Activated CD4-positive, CD25-positive, alpha-beta regulatory T cell treated with anti-CD3 and anti-CD28 coated beads, Interleukin-2, amount 50 U/mL, for 16 hours (primary cell): ENCODE results near the gene TAF7.
"Not testable (repeated sequence)": the region's sequence is repeated elsewhere in the genome, so short reads cannot be mapped to it uniquely, and the experiment has no call there.

Experiments
- DNase-seq: peaks from one replicate; pipeline ENCODE4 v3.0.0-alpha.2; 2020; ENCODE audit warnings: low read depth, low spot score

TAF7 gene

DNA sequence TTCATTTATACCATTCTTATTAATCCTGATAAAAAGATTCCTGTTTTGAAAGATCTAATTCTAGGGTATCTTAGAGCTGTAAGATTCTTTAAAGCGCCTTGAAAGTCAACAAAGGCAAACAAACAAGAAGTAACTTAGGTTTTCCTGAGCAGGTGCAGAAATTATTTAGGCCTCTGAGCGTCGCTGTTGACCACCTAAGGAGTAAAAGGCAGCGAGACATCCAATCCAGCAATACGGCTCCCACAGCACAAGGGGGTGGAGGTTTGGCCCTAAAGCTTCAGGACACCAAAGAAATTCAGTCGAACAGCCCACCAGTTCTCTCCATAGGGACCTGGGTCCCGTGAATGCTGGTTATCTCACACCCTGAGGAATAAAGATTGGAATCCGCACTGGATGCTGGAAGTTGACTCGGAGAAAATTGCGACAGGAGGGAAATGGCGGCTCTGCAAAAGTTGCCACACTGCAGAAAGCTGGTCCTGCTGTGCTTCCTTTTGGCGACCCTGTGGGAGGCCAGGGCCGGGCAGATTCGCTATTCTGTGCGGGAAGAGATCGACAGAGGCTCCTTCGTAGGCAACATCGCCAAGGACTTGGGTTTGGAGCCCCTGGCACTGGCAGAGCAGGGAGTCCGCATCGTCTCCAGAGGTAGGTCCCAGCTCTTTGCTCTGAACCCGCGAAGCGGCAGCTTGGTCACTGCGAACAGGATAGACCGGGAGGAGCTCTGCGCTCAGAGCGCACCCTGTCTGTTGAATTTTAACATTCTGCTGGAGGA, 18.1 kb upstream of the TAF7 start, which contains the start of gene PCDHGA2:
PCDHGA2 (plus strand) TSS at position 223 of the 769 bp plus-strand sequence.
- DNase-seq = no peak

DNA sequence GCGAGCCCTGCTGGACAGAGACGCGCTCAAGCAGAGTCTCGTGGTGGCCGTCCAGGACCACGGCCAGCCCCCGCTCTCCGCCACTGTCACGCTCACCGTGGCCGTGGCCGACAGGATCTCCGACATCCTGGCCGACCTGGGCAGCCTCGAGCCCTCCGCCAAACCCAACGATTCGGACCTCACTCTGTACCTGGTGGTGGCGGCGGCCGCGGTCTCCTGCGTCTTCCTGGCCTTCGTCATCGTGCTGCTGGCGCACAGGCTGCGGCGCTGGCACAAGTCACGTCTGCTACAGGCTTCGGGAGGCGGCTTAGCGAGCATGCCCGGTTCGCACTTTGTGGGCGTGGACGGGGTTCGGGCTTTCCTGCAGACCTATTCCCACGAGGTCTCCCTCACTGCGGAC, 12.0 kb upstream of the TAF7 start:
- not testable (repeated sequence) for DNase-seq

DNA sequence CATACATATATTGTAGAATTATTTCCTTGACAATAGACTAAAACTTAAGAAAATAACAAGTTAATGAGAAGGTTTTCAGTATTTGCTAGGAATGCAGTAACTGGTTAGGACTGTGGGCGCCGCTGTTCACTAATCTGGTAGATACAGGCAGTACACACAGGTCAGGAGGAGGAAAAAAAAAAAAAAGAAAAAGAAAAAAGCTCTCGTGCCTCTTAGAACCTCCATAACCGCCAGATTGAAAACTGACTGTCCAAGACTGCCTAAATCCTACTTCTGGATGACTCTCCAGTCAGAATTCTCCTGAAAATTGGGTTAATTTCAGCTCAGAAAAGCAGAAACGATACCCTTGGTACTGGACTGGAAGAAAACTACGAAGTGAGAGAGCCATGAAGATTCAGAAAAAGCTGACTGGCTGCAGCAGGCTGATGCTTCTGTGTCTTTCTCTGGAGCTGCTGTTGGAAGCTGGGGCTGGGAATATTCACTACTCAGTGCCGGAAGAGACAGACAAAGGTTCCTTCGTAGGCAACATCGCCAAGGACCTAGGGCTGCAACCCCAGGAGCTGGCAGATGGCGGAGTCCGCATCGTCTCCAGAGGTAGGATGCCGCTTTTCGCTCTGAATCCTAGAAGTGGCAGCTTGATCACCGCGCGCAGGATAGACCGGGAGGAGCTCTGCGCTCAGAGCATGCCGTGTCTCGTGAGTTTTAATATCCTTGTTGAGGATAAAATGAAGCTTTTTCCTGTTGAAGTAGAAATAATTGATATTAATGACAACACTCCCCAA, 9.9 kb upstream of the TAF7 start, which contains the start of gene PCDHGA1:
PCDHGA1 (plus strand) TSS at position 216 of the 782 bp plus-strand sequence.
- DNase-seq = no peak

DNA sequence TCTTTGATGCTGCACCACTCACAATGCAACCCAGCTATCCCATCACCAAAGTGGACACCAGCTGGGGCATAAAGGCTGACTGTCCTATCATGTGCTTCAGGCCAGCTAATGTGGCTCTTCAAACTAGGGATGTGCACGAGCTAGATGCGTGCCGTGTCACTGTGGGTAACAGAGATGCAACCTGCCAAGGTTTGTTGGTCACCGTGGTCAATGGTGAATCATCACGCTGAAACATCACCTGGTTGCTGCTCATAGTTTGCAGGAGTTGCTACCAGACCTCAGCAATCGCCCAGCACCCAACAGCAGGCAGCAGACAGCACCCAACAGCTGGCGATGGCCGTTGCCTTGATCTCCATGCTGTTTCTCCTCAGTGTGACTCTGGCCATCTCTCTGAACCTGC, 7.6 kb upstream of the TAF7 start:
- DNase-seq = no peak

DNA sequence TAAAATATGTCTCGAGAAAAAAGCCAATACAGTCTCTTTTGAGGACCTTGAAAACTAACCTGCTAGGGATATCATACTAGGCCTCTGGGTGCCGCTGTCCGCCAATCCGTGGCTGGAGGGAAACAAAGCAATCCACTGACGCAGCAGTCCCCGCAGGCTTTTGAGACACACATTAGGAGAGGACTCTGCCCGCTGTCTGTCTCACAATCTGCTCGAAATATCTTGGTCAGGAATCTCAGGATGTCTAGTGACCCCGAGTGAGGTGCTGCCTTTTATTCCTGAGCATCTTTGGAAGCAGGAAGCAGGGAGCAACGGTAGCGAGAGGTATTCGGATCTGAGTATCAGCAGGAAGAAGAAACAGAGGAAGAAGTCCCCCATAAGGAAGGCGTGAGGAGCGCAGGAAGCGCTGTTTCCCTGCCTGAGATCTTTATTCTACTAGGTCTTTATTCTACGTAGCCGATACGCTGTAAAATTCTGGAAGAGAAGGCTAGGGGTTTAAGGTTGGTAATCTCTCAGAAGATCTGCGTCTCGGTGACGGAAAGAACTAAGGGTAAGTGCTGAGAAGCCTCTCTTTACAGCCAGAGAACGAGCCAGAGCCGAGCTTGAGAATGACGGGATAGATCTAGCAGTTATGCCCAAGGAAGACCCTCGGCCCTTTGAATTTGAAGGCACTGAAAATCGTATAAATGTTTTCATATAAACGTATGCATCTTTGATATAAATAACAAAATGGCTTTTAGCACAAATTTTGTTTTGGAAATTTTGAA, 5.7 kb upstream of the TAF7 start:
- peak; percentile 34 for DNase-seq

DNA sequence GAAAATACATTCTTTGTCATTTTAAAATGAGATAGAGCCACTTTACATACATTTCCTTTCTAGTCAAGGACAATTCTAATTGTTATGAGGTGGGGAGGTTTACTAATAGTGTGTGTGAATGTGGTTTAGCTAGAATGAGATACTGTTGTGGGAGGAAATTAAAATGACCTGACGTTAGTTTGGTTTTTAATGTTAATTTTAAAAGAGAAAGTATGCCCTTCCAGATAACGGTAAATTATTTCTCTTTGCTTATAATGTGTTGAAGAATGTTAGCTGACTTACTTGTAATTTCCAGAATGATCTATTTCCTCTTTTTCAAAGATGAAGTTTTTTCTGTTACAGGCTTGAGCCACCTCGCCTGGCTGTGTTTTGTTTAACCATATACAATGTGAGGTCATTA, 1.7 kb upstream of the TAF7 start:
- DNase-seq = no peak

DNA sequence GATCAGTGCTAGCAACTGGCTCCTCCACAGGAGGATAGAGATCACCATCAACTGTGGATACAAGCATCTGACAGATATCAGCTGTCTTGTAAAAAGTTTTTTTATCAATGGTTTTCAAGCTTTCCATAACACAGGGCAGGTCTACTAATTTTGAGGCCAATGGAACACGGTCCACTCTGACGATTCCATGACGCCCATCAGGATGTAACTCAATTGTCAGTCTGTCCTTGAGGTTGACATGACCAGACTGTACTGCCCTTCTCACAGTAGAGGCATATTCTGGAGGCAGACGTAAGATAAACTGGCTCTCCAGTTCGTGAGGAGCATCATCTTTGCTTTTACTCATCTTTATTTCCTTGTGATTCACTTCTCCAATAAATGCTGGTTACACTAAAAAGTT, 885 bp downstream of the TAF7 start:
- DNase-seq = no peak

DNA sequence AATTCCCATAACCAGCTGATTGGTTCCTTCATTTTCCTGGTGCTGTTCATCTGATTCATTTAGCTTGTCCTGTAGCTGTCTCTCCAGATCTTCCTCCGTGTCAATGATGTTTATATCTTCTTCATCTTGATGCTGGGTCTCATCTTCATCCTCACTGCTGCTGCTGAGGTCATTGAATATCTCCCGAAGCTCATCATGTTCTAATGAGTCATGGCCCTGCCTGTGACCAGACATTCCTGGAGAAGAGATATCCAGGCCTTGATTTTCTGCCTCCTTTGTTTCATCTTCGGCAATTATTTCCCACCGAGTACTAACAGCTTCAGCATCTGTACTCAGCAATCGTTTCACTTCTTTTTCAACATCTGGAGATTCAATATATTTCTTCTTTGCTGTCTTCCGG, 1.4 kb downstream of the TAF7 start:
- no peak for DNase-seq

DNA sequence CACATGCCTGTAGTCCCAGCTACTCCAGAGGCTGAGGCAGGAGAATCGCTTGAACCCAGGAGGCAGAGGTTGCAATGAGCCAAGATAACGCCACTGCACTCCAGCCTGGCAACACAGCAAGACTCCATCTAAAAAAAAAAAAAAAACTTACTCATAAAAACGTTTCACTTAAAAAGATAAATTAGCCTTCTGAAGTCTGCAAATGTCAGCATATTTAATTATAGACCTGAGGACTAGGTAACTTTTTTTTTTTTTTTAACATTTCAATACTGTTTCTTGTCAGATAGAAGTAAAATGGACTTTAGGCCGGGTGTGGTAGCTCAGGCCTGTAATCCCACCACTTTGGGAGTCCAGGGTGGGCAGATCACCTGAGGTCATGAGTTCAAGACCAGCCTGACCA, 3.6 kb downstream of the TAF7 start:
- DNase-seq = not testable (repeated sequence)

DNA sequence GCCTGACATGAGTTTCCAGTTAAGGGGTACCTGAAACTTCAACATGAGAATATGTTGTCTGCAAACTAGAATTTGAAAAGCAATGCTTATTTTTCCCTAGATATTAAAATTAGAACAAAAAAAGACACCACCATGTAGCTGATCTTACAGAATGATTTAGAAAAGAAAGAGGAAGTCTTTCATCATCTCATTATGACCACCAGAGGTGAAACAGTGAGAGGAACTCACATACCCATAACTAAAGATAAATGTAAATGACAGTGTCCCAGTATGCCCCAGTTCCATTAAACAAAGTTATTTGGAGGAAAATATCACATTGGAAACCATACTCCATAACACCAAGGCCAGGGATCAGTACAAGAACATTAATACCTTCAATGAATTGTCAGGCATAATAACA, 6.9 kb downstream of the TAF7 start:
- DNase-seq = no peak

DNA sequence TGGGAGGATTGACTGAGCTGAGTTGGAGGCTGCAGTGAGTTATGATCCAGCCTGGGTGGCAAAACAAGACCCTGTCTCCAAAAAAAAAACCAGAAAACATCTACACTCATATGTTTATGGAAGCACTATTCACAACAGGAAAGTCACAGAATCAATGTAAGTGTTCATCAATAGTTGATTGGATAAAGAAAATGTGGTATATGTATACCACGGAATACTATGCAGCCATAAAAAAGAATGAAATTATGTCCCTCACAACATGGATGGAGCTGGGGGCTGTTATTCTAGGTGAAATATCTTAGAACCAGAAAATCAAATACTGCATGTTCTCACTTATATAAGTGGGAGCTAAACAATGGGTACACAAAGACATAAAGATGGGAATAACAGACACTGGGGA, 14.0 kb downstream of the TAF7 start:
- no peak for DNase-seq

DNA sequence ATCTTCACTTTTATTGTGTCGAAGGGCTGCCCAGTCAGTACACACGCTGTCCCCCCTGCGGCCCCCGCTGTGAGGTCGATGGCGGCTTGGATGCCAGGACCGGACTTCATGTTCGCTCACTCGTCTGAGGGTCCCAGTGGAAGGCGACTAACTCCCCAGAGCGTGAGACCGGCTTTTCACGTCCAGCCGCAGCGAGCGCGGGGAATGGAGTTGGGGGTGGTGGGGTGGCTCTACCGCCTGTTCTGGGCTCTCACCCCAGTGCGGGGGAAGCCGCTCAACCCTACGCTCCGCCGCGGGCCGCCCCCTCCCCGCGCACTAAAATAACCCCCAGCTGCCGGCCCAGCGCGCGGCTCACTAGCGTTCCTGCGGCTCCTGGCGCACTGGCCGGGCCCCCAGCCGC, 16.8 kb downstream of the TAF7 start, which contains the start of gene SLC25A2:
SLC25A2 (minus strand) TSS at position 294 of the 400 bp plus-strand sequence; CDS start at position 110, 184 bp downstream.
- no peak for DNase-seq

DNA sequence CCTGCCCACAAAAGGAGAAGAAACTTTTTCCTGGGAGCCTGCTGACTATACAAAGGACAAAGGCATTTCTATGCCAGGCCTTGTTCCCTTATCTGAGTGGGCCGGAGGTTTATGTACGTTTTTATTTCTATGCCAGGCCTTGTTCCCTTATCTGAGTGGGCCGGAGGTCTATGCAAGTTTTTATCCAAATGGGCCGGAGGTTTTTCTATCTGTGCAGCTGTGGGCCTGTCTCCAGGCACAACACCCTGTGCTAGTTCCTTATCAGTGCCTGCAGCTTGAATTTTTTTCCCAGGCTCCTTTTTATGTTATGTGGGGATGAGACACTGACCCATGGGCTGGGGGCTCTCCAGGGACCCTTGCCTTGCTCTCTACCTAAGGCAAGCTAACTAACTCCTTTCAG, 22.2 kb downstream of the TAF7 start:
- no peak for DNase-seq

DNA sequence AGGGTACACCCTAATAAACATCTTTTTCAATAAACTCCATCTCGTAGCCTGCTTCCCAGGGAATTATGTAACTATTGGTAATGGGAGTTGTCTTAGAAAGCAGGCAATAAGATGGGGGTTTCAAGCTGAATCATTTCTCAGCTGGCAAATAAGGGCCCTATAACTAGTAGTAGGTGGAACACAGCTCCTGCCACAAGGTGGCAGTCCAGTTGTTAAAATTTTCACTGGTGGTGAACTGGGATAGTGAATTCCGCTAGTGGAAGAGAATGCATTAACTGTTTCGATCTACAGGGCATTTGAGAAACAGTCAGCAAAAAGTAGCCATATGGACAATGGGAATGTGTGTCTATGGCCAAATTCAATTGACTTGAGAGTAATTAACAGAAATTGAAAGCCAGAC, 47.7 kb downstream of the TAF7 start:
- no peak for DNase-seq

DNA sequence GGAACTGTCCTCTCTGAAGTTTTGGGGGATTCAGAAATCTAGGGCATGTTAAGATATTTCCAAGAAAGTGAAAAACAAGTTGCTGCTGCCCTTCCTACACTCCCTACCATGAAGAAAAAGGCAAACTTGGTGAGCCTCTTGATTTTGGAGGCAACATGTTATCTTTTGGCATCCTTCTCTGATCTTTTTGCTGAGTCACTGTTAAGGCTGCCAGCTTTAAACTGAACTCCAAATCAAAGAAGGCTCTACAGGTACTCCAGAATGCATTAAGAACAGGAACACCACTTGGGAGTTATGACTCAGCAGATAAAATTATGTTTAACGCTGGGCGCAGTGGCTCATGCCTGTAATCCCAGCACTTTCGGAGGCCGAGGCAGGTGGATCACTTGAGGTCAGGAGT, 51.4 kb downstream of the TAF7 start:
- DNase-seq = no peak
